K562 treated with DMSO at 1 percent for 48 hours (cell line): Measurements from ENCODE around the gene GALR2. TPM values are rescaled to one million over a fixed set of nuclear protein-coding genes. Genes with fewer than 3 reads are reported as not detected.

Experiments used
- total RNA-seq: library from RNA; unstranded; fragments of 300-600 nt; gene quantifications from 2 replicates; pipeline ENCODE4 v1.2.3, GENCODE V29; 2022; ENCODE audit warnings: low replicate concordance; ENCODE audit errors: extremely low read depth

Gene GALR2
- total RNA-seq: not detected in 2 replicates

GRCh38 chr17:76074390-76075363 is at the start of gene GALR2:
TSS of gene GALR2 (plus strand) at chr17:76074781. CDS start at chr17:76074884, 103 bp downstream.

DNA sequence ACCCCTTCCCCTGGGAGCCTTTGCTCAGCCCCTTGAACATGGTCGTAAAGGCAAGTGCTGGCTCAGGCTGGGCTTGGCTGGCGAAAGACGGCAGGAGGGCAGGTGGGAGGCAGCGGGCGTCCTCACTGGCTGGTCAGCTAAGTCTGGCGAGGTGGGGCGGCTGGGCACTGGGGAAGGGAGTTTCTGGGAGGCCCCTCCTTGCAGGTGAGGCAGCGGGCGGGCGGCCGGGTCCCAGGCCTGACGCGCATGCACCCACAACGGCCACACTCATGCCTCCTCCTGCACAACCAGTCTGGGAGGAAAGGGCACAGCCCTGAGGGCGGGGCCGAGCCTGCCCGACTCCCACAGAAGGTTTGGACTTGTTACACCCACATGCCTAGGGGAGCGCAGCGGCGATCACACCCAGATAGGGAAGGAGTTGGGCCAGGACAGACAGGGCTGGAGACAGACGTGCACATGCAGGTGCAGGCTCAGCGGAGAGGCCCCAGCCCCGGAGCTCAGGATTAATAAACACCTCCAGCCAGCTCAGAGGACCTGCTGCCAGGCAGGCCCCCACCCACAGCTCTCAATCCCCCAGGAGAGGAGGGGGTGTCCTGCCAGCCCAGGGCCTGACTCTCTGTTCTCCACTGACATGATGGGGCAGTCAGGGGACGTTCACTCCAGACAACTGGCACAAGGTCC is 47.3 kb upstream of the GALR2 start, which contains the start of gene EVPL:
EVPL (minus strand) TSS at position 148 of the 681 bp plus-strand sequence; CDS start at position 40, 108 bp downstream.

DNA sequence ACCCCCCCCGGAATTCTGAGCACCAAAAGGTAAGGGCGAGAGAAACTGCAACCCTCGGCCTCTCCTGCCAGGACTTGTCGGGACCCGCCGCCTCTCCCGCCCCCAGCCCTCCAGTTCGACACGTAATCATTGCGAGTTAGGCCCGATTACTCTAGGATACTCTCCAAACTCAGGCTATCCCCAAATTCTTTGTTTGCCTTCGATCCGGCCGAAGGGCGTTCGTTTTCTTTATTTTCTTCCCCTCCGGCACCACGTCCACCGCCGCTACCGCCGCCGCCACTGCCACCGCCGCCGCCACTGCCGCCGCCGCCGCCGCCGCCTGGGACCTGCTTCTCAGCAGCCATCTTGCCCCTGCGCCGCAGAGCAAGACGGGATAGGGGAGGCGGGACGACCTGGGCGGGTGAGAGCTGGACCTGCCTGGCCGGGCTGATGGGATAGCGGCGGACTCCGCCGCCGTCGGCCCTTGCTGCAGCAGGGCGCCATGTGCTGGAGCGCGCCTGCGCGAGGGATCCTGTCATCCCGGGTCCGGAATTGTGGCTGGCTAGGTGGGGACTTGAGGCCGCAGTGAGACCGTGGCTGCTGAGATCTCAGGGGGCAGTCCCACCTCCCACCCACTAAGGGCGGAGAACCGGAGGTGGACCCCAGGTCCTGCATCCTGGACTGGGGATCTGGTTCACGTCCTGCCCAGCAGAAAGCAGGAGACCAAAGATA is 2.3 kb upstream of the GALR2 start, which contains the start of gene SRP68:
SRP68 (minus strand) TSS at position 370 of the 711 bp plus-strand sequence; CDS start at position 344, 26 bp downstream.

GRCh38 chr17:76078860-76079534 is 4.4 kb downstream of the GALR2 start, which contains the start of gene ZACN:
TSS of gene ZACN (plus strand) at chr17:76079182. CDS start at chr17:76079265, 83 bp downstream.

DNA sequence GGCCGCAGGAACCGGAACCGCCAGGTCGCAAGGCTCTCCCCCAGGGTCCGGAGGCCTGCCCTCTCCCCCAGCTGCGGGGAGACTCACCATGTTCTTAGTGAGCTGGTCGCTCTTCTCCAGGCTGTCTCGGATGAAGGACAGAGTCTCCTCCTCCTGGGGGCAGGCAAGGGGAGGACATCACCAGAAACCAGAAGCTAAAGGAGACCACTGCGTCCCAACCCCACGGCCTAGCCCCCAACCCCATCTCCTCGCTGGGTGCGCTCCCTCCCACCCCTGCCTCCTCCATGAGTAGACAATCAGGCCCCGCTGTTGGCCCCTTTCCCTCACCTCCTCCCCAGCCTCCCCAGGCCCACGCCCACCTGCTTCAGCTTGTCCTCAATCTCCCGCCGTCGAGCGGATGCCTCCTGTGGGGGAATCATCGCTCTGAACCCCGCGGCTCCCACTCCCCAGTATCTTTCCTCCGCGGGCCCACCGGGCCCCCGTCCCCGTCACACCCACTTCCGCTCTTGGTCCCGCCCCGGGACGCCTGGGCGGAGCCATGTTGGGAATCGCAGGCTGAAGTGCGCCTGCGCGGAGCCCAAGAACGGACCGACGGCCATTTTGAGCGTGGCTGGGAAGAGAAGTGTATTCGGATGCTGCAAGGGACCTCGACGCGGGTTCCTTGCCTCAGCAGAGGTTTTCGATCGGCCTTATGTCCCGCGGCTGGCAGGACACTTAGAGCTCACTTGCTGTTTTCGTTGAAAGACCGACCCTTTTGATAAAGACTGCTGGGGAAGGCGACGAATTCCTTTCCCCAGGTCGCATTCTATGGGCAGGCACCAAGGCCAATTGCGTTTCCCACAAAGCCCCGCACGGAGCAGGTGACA is 28.9 kb downstream of the GALR2 start, which contains the start of gene EXOC7:
EXOC7 (minus strand) TSS at position 514 of the 866 bp plus-strand sequence; CDS start at position 419, 95 bp downstream.

Other genes with a start within 250 kb of the GALR2 start
- gene UNC13D, start 230.4 kb upstream of the GALR2 start, total RNA-seq: 220 TPM in 1 of 2 replicates, not detected in the other
- 432 TPM in 1 of 2 replicates, not detected in the other for gene WBP2, start 219.4 kb upstream of the GALR2 start, total RNA-seq
- not detected in 2 replicates for gene TRIM47, start 196.2 kb upstream of the GALR2 start, total RNA-seq
- gene TRIM65, start 177.8 kb upstream of the GALR2 start, total RNA-seq: not detected in 2 replicates
- not detected in 2 replicates for gene MRPL38, start 169.9 kb upstream of the GALR2 start, total RNA-seq
- gene FBF1, start 133.7 kb upstream of the GALR2 start, total RNA-seq: not detected in 2 replicates
- not detected in 2 replicates for gene ACOX1, start 95.6 kb upstream of the GALR2 start, total RNA-seq
- gene TEN1, start 95.5 kb upstream of the GALR2 start, total RNA-seq: not detected in 2 replicates
- gene CDK3, start 73.9 kb upstream of the GALR2 start, total RNA-seq: not detected in 2 replicates
- gene EVPL, start 47.5 kb upstream of the GALR2 start, total RNA-seq: not detected in 2 replicates
- gene SRP68, start 2.3 kb upstream of the GALR2 start, total RNA-seq: not detected in 2 replicates
- not detected in 2 replicates for gene ZACN, start 4.4 kb downstream of the GALR2 start, total RNA-seq
- not detected in 2 replicates for gene EXOC7, start 29.0 kb downstream of the GALR2 start, total RNA-seq
- gene FOXJ1, start 66.5 kb downstream of the GALR2 start, total RNA-seq: not detected in 2 replicates
- gene RNF157, start 165.7 kb downstream of the GALR2 start, total RNA-seq: not detected in 2 replicates
- gene UBALD2, start 190.6 kb downstream of the GALR2 start, total RNA-seq: not detected in 2 replicates
- gene QRICH2, start 233.5 kb downstream of the GALR2 start, total RNA-seq: not detected in 2 replicates